ENCODE measurements around the gene SDK1.
"Not testable (repeated sequence)": the region's sequence is repeated elsewhere in the genome, so short reads cannot be mapped to it uniquely, and the experiment has no call there.

The SDK1 gene

DNA sequence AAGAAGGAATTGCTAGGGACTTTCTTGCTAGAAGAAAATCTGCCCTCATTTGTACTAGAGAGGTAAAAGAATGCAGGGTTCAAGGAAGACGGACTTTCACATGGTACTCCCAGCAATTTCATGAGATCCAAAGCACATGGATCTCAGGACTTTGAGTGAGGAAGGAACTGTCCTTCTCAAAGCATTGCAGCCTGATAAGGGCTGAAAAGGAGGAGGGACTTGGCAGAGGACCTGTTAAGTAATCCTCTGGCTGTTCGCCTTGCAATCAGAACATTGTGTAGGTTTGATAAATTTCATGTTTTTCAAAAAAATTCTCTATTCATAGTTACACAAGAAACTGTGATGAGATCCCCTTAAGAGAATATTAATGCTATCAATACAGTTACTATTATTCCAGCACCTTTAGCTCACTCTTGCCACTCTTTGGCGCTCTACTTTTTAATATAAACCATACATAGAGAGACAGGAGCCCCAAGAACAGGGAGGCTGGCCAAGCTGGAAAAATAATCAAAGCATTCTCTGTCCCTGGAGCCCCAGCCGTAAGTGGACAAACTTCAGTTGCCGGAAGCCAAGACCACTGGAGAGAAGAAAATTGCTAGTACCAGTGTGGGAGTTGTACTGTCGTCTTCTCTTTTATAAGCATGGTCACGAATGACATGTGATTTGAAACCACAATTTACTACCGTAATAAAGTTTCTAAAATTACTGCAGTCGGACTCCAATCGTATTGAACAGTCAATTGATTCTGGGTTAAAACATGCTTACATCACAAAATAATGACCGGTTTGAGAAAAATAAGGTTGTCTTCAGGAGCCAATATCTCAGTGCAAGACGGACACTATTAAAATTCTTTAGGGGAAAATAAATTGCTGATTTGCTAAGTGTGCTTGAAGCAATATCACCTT lies 424.4 kb downstream of the SDK1 start:
- no peak for DNase-seq (ENCODE audit: low read depth in 2 of 2)

DNA sequence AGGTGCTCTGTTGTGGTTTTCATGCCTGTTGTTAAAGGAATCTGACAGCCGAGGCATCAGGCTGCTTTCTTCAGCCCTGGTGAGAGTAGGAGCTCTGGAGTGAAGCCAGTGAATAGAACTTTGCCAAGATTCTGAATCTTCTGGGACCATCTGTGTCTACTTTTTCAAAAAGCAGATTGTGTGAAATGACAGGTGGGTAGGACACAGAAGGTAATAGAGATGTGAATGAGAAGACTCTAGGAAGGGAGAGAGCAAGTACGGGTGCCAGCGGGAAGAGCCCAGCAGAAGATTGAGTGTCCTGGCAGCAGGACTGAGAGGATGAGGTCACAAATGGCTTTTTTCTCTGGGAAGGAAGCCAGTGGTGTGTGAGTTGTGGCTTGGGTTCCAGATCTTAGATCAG lies 429.2 kb downstream of the SDK1 start:
- DNase-seq (ENCODE audit: low read depth in 2 of 2) = no peak

DNA sequence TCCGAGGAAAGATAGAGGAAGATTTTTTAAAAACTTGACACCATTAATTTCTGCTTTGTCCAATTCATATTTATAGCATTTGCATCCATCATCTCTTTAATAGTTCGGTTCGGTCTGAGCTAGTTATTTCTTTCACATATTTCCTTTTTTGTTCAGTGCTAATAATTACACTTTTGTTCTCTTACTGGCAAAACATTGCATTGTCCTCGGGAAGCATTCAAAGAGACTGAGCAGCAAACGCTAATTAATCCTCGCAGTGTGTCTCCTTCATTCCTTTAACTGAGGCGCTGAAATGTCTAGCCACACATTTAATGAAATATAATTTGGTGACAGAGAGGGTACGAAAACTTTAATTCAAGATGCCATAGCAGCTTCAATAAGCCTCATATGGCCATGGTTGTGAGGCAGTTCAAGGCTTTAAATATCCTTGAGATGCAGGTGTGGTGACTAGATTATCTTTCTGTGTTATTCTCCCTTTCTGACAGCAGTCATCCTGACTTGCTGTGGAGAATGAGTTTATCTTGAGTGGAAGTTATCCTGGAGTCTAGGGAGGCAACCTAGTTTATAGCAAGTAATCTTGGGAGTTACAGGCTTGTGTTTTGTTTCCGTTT lies 431.4 kb downstream of the SDK1 start:
- DNase-seq (ENCODE audit: low read depth in 2 of 2) = no peak

DNA sequence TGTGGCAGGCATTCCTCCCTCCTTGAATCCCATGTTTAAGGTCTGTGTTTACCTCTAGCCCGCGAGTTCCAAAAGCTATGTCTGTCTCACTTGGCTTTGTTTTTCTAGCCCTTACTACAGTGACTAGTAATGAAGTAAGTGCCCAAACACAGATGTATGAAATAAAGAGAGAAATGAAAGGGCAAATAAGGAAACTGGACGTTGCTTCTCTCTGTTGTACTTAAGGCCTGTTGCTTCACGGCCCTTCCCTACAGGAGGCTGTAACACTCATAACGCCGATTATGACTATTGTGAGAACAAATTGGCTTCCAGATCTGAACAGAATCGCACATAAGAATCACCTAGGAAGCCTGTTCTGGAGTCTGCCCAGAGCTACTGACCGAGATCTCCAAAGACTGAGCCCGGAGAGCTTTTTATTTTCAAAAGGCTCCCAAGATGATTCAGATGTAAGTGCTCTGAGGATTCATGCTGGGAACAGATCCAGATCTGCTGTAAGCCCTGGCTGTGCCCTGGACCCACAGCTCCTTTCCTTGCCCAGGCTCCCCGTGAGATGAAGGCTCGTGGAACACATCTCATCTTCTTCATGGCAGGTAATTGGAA lies 432.6 kb downstream of the SDK1 start:
- no peak for DNase-seq (ENCODE audit: low read depth in 2 of 2)

DNA sequence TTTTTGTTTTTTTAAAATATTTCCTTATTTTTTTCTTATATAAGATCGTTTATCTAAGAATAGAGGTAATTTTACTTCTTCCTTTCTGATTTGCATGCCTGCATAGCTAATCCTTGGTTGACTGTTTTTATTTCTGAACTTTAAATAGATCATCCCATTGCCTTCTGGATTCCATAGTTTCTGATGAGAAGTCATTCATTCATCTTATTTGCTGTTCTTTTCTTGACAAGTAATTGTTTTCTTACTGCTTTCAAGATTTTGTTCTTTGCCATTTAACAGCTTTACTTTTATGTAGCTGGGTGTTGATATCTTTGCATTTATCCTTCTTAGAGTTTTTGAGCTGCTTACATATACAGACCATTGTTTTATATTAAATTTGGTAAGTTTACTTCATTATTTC lies 437.9 kb downstream of the SDK1 start:
- no peak for DNase-seq (ENCODE audit: low read depth in 2 of 2)

DNA sequence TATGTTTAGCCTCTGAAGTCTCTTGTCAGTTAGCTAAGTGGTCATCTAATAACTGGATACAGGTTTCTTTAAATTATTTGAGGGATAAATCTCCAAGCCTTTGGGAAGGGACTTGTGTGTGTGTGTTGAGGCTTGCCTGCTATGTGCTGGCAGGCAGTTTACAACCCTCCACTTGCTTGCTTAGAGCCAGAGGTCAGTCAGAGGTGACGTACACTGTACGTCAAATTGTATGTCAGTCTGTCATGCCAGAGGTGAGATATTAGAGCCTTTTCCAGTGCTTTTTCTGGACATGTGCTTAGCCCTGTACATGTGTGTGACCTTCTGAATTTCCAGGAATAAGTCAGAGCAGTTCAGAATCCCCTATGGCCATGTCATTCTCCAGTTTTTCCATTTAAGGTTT lies 438.9 kb downstream of the SDK1 start:
- DNase-seq (ENCODE audit: low read depth in 2 of 2) = no peak

DNA sequence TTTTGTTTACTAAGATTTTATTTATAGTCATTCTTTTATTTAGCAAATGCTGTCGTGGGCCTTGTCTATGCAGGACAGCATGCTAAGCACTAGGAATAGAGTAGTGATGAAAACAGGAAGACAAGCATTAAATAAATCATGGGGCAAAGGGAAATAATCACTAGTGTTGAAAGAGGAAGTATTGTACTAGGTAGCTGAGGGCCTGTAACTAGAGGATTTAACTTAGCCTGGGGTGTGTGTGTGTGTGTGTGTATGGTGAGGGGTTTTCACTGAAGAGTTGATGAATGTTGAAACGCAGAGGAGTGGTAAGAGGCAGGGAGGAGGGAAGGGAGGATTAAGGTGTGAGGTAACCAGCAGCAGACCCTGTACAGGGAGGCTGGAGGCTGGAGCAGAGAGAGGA lies 446.4 kb downstream of the SDK1 start:
- no peak for DNase-seq (ENCODE audit: low read depth in 2 of 2)

DNA sequence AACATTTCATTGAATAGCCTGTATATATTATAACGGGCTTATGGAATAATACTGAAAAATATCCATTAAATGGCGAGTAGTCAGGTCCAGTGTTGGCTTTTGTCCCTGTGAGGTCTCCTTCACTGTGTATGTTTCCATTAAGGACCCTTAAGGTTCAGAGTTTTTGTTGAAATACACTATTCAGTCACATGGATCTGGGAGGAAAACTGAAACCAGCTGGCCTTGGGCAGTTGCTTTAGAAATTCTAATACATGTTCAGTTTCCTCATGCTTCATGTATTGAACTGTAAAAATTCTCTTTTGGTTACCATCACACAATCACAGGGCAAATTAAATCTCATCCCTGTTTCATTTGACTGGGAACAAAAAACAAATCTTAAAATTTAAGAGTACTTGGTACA lies 447.3 kb downstream of the SDK1 start:
- no peak for DNase-seq (ENCODE audit: low read depth in 2 of 2)

DNA sequence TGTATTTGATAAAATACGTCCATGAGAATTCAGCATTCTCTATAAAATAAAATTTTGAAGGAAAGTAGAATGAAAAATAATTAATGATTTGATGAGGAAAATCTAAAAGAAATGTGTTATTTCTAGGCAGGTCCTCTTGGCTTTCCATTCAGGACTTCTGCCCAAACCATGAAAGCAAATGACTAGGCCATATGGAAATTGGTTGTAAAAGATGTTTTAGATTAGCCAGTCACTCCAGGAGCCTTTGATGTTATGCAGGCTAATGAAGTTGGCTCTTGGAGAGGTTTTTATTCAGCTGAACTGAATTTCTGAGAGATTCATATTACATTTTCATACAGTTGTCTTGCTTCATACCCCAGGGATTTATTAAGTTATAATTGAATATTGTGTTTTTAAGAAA lies 452.8 kb downstream of the SDK1 start:
- no peak for DNase-seq (ENCODE audit: low read depth in 2 of 2)

DNA sequence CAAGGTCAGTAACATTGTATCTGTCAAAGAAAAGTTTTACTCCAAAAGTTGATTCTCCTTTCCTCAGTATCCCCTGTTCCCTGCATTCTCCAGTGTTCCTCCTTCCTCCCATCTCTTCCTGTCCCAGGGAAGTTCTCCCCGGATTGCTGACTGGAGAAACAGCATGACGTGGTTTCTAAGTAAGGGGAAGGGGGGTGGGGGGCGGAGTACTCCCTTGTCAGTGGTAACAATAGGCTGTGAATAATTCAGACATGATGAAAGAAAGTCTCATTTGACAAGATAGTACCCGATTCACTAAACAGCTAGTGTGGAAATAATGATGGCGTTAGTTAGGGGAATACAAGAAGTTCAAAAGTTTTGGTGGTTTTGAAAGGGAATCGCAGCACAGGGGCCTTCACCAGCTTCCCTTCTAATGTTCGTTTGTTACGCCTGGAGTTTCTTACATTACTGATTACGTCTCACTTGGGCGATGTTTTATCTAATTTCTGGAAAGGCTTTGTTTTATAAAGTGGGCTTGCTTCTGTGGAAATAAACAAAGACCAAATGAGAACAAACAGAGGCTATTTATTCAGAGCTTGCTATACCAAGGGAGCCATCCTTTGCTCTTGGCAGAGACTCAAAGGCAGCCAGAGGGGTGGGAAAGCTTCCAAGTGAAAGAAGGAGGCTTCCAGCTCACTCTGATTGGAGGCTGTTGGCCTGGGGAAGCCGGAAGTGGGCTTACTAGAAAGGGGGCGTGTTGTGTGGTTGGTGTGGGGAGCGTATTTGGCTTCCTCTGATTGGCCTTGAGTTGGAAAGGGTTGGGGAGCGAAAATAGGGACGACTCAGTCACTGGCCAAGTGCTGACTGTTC lies 453.7 kb downstream of the SDK1 start:
- no peak for DNase-seq (ENCODE audit: low read depth in 2 of 2)

DNA sequence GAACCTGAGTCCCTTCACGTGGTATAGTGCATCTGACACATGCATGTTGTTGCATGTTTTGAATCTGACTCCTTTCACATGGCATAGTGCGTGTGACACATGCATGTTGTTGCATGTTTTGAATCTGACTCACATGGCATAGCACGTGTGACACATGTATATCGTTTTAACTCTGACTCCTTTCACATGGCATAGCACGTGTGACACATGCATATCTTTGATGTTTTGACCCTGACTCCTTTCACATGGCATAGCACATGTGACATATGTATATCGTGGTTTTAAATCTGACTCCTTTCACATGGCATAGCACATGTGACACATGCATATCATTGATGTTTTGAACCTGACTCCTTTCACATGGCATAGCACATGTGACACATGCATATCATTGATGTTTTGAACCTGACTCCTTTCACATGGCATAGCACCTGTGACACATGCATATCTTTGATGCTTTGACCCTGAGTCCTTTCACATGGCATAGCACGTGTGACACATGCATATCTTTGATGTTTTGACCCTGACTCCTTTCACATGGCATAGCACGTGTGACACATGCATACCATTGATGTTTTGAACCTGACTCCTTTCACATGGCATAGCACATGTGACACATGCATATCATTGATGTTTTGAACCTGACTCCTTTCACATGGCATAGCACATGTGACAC lies 454.9 kb downstream of the SDK1 start:
- DNase-seq (ENCODE audit: low read depth in 2 of 2) = not testable (repeated sequence)

DNA sequence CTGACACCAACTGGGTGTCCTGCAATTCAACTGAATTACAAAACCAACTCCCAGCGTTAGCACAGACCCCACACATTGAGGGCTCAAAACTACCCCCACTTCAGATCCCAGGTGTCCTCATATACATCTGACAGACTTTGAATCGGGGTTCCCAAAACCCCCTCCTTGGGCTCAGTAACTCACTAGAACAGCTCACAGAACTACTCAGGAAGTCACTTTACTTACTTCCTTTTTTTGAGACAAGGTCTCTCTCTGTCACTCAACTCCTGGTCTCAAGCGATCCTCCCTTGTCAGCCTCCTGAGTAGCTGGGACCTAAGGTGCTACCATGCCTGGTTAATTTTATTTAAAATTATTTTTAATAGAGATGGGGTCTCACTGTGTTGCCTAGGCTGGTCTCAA lies 456.0 kb downstream of the SDK1 start:
- DNase-seq (ENCODE audit: low read depth in 2 of 2) = no peak

DNA sequence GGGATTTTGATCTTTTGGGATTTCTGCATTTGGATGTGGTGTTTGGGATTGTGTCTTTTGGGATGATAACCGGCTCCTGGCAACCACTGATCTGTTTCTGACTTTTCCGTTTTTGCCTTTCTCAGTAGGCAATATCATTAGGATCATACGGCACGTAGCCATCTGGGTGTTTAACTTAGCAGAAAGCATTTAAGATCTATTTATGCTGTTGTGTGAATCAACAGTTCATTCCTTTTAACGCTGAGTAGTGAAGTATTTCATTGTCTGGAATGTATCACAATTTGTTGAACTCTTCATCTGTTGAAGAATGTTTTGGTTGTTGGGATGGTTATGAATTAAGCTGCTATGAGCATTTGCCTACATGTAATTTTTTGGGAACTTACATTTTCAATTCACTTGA lies 459.6 kb downstream of the SDK1 start:
- no peak for DNase-seq (ENCODE audit: low read depth in 2 of 2)

DNA sequence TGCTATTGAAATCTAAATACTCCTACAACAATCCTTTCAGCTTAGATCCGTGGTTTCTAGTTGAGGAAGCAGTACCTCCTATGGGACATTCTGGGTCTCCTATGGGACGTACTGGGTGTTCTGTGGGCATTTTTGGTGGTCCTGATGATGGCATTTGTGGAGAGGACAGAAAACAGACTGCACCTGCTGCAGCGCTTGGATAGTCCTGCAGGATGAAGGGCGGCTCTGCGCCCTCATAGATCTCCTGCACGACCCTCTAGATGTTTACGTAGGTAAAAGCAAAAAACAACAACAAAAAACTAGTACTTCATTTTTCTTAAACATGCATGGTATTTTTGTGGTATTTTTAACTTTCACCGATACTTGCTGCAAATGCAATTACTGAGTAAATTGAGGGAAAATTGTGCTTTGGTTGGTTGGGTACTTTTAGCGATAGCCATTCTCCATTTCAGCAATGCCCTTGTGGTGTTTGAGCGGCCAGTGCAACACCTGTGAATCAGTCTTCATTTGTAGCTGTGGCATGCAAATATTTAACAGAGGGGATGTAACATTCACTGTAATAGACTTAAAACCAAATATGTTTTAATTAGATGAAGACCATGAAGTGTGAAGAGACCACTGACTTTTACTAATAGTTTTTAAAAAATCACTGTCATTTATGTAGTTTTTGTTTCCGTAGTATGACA lies 461.2 kb downstream of the SDK1 start:
- no peak for DNase-seq (ENCODE audit: low read depth in 2 of 2)

DNA sequence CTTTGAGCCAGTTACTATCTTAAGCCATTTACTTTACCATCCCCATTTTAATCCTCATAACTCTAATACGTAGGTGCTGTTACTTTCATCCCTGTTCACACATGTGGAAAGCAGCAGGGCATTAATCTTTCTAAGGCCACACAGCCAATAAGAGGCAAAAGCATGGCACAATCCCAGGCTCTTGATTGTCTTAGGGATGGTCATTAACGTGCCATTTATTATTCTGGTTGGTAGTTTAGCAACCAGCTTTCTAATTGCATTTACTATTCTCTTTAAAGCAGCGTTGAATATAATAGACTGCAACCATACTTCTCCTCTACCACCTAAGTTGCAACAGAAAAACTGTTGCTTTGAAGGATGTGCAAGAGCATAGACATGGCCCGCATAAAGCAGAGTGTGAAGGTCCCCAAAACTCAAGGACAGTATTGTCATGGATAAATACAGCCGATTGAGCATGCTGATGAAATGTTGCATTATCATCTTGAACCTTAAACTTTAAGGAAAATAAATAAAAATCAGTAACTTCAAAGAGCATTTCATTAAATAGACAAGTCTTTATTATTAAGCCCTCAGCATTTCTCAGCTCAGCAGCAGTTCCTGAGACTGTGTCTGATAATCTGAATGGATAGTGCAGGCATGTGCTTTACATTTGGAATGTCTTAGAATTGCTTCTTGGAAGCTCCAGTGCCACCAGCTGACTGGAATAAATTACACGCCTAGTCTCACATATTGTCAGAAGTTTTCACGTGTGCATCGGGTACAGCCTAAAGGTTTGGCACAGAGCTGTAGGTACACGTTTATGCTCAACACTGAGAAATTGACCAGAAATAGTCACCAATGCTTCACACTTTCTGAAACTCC lies 467.1 kb downstream of the SDK1 start:
- DNase-seq (ENCODE audit: low read depth in 2 of 2) = no peak

DNA sequence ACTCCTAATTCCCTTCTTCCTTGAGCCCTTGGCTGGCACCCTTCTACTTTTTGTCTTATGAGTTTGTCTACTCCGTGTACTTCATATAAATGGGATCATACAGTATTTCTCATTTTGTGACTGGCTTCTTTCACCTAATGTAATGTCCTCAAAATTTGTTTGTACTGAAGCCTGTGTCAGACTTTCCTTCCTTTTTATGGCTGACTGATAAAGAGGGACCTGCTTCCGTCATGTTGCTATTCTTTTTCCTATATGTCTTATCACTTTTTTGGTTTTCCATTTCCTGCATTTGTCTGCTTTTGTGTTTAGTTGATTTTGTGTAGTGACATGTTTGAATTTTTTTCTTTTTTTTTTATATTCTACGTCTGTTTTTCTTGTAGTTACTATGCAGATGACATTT lies 470.9 kb downstream of the SDK1 start:
- DNase-seq (ENCODE audit: low read depth in 2 of 2) = no peak

DNA sequence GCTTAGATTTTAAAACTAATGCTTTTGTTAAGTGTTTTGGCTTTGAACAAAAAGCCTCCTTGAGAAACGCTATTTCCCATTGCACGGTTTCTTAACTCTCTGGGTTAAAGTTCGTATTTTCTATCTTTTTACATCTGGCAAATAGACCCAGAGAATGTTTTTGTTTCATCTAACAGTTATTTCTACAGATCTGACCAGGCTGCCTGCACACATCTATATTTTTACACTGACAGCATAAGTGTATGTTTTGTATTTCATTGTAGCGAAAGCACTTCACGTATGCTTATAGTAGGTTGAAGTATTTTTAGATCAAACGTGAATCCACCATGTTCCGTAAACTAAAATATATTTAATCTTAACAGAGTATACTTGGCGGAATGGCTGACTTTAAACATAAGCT lies 477.3 kb downstream of the SDK1 start:
- DNase-seq (ENCODE audit: low read depth in 2 of 2) = no peak

DNA sequence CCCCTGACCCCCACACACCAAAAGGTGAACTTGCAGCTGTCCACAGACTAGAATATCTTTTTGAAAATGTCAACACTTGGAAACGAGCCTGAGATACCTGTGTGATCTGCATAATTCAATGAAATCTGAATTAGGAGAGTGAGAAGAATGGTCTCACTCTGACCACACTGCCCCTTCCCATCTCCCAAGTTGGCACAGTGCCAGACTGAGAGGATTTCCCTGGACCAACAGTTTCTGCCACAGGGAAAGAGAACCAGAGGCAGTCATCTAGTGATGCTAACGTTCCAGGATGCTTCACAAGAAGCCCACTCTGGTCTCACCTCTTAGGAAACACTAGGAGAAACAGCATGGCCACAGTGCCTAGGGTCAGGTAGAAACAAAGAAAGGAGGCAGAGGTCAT lies 479.0 kb downstream of the SDK1 start:
- no peak for DNase-seq (ENCODE audit: low read depth in 2 of 2)

DNA sequence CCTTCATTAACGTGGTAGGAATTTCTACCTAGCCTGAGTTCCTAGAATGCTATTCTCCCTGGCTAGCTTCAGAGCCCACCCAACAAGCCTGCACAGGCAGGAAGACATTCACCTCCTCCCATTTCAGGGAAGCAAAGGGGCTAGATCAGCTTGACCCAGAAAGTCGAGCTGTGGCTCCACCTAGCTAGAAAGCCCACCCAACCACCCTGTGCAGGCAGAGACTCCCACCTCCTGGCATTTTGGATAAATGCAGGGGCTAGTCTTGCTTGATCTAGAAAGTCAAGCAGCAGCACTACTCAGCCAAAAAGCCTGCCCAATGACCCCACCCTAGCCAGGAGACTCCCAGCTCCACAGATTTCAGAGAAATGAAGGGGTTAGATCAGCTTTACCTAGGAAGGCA lies 479.5 kb downstream of the SDK1 start:
- DNase-seq (ENCODE audit: low read depth in 2 of 2) = no peak

DNA sequence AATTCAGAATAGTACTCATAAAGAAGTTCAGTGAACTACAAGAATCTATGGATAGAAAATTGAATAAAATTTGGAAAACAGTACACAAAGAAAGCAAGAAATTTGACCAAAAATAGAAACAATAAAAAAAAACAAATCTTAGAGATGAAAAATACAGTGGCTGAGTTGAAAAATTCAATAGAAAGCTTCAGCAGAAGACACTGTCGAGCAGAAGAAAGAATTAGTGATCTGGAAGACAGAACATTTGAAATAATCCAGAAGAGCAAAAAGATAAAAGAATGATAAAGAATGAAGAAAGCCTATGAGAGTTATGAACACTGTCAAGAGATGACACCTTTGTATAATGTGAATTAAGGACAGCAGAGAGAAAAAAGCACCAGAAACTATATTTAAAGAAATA lies 480.6 kb downstream of the SDK1 start:
- DNase-seq (ENCODE audit: low read depth in 2 of 2) = no peak
